ENCODE results near the gene POLR3K.
"Not testable (repeated sequence)": the region's sequence is repeated elsewhere in the genome, so short reads cannot be mapped to it uniquely, and the experiment has no call there.

Gene POLR3K

GRCh38 chr16:63998-64913 lies 10.8 kb upstream of the POLR3K start:
- no peak for DNase-seq (ENCODE audit: low read depth in 2 of 2)

- DNase-seq (ENCODE audit: low read depth in 2 of 2) = no peak
Measured at GRCh38 chr16:63466-63865, 10.1 kb upstream of the POLR3K start.

- no peak for DNase-seq (ENCODE audit: low read depth in 2 of 2)
Measured at GRCh38 chr16:62968-63391, 9.6 kb upstream of the POLR3K start.

- DNase-seq (ENCODE audit: low read depth in 2 of 2) = no peak
Measured at GRCh38 chr16:62283-62967, 9.0 kb upstream of the POLR3K start.

DNA sequence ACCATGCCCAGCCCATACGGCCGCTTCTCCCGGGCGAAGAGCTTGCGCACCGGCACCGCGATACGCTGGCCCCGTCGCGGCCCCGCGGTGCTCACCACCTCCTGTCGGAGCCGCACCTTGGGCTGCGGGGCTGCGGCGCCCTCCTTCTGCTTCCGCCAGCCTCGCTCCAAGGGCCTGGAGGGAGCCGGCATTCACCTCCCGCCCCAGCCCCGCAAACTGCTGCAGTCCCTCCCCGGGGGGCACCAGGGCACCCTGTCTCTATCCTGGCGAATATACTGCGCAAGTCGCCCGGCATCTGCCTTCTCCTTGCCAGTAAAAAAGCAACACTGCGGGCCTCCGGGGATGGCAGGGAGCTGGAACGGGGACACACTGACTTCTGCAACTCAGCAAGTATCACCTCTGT lies 8.5 kb upstream of the POLR3K start:
- DNase-seq (ENCODE audit: low read depth in 2 of 2) = no peak

DNA sequence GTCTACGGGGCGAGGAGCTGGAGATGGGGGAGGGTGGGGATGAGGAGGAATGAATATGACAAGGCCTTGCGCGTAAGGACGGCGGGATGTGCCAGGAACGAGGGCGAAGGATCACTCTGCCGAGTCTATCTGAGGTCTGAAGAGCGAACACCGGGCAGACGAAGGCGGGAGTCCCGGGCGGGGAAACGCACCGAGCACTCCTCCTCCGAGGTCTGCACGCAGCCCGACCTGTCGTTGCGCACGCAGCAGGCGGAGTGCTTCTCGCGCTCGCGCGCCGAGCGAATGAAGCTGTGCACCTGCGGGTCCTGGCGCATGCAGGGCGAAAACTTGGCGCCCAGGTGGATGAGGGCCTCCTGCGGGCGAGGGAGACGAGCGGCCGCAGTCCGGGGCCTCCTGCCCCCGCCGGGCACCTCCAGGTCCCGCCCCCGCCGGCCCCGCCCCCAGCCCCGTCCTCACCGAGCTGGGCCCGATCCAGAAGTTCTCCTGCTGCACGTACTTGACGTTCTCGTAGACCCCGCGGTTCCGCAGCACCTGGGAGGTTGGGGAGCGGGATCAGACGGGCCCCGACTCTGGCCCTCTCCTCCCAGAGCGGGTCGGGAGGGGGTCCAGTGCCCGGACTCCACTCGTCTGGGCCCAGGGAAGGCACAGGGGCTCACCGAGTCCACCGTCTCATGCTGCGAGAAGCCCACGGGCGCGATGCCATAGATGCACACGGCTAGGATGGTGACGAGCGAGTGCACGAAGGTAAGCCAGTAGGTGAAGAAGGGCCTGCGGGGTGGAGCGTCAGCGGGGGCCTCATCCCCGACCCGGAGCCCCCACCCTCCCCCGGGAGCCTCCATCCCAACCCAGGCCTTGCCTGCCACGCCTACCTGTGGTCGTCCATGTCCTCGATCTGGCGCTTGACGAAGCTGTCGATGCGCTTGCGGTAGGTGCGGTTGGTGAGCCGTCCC lies 7.8 kb upstream of the POLR3K start:
- DNase-seq (ENCODE audit: low read depth in 2 of 2) = no peak

GRCh38 chr16:60166-60565 lies 6.8 kb upstream of the POLR3K start:
- DNase-seq (ENCODE audit: low read depth in 2 of 2) = no peak

- DNase-seq (ENCODE audit: low read depth in 2 of 2) = no peak
Measured at GRCh38 chr16:59440-60059, 6.1 kb upstream of the POLR3K start.

GRCh38 chr16:58491-59439 lies 5.4 kb upstream of the POLR3K start:
- DNase-seq (ENCODE audit: low read depth in 2 of 2) = no peak

DNA sequence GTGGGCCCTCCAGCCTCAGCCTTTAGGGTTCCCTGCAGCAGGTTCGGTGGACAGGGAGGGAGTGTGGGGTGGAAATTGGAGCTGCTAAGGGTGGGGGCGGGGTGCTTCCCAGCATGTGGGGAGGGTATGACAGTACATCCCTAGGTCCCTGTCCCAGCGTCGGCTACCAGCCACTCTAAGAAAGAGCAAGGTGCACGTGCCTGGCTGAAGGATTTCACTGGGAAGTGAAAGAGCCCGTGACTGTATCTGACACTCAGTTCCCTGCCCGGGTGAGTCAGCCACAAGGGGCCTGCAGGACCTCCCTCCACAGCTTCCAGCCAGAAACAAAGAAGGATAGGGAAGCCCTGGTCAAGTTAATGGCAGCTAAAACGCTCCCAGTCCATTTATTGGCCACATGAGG lies 4.3 kb upstream of the POLR3K start:
- no peak for DNase-seq (ENCODE audit: low read depth in 2 of 2)

DNA sequence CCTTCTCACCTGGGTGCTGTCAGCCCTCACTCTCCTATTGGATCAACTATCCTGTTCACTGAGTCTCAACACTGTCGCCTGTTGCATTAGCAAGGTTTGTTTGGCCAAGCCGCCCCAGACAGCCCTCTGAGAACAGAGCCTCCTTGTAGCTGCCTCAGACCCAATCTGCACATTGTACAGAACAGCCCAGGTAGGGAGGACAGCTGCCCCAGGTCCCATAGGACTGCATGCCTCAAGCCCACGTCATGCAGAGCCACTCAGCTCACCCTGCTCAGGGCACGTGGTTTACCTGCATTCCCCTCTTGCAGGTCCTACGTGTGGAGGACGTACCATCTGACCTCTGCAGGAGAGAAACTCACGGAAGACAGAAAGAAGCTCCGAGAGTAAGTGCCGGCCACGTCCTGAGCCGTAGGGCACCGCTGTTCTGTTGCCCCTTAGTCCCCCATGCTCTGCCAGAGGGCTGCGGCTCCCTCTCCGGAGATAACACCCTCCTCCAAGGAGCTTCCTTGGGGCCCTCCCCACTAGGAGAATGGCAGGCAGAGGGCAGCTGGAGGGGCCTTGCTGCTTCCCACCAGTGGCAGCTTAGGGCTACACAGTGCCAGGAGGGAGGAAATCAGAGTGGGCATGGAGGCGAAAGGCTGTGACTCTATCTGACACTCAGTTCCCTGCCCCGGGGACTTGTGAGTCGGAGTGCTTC lies 3.0 kb upstream of the POLR3K start:
- no peak for DNase-seq (ENCODE audit: low read depth in 2 of 2)

GRCh38 chr16:55571-56136 lies 2.2 kb upstream of the POLR3K start:
- no peak for DNase-seq (ENCODE audit: low read depth in 2 of 2)

DNA sequence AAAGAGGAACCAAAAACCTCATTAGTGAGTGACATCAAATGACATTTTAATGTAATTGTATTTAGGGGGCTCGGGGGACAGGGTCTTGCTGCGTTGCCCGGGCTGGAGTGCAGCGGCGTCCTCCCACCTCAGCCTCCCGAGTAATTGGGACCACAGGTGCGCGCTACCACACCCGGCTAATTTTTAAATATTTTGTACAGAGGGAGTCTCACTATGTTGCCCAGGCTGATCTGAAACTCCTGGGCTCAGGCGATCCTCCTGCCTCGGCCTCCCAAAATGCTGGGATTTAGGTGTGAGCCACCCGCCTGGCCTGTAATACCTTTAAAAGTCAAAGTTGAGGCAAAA lies 801 bp upstream of the POLR3K start:
- DNase-seq (ENCODE audit: low read depth in 2 of 2) = no peak

DNA sequence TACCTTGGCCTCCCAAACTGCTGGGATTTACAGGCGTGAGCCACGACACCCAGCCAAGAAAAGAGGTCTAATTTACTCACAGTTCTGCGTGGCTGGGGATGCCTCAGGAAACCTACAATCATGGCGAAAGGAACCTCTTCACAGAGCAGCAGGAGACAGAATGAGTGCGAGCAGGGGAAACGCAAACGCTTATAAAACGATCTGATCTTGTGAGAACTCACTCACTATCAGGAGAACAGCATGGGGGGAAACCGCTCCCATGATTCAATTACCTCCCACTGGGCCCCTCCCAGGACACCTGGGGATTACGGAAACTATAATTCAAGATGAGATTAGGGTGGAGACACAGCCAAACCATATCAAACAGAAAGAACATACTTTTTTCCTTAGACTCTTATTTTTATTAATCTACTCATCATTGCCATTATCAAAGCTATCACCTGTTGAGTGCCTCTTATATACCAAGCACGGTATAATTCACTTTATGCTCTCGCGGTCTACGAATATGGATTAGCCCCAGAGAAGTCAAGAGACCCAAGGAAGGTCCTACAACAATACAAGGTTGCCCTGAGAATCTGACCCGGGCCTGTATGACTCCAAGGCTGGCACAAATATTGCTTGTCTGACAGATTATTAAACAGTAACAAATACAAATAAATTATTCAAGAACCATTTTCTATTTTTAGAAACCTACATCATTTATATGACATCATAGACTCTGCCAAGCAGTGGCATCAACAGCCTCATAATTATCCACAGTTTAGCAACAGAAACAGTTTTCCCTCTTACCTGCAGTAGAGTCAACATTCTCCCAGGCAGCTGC lies 2.4 kb downstream of the POLR3K start:
- DNase-seq (ENCODE audit: low read depth in 2 of 2) = no peak

- no peak for DNase-seq (ENCODE audit: low read depth in 2 of 2)
Measured at GRCh38 chr16:47234-47633, 6.2 kb downstream of the POLR3K start.

- DNase-seq (ENCODE audit: low read depth in 2 of 2) = not testable (repeated sequence)
Measured at GRCh38 chr16:46510-46909, 6.9 kb downstream of the POLR3K start.

DNA sequence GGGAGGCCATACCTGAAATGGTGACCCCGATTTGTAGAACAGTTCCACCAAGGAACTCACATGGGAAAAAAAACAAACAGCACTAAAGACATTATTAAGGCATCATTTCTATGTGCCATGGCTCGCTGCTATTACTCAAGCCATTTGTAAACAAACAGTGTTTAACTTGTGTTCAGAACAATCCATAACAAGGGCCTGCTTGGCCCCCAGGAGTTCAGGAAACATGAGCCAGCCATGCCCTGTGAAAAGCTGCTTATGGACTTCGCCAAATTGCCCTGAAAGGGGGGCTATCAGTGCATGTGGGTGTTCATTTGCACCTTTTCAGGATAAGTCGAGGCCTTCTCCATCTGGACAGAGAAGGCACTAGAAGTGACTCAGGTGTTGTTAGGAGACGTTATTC lies 8.0 kb downstream of the POLR3K start:
- DNase-seq (ENCODE audit: low read depth in 2 of 2) = no peak

DNA sequence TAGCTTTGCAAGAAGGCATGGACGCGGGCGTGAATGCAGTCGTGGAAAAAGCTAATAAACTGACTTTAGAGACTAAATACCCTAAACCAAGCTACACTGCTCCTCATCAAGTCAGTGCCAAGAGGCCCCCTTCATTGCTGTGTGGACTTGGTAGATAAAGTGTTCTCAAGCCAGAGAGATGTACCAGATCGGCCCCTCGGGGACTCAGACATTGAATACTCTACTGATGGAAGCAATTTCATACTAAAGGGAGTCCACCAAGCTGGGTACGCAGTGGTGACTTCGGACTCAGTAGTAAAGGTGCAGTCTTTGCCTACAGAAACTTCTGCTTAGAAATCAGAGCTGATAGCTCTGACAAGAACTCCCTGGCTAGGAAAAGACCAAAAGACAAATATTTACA lies 8.8 kb downstream of the POLR3K start:
- no peak for DNase-seq (ENCODE audit: low read depth in 2 of 2)

DNA sequence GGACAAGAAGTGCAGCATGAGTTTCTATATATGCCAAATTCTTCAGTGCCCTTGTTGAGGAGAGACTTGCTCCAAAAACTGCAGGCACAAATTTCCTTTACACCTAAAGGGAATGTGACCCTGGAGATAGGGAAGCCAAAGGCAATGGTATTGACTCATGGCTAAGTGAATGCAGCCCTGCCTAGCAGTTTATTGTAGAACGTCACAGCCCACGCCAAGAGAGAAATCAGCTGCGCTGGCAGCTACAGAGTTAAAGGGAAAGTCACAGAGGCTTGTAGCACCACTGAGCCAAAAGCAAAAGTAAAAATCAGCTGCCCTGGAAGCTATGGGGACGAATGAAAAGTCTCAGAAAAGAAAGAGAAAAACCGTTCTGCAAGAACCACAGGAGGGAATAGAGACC lies 10.1 kb downstream of the POLR3K start:
- DNase-seq (ENCODE audit: low read depth in 2 of 2) = no peak
